Muscle of leg (tissue), 11 donors: ENCODE results near the gene STARD13. TPM values are rescaled to one million over a fixed set of nuclear protein-coding genes. Genes with fewer than 3 reads are reported as not detected.

ENCODE experiments used
- DNase-seq: peaks from one replicate; pipeline ENCODE4 v3.0.0; 2013
- H3K27ac ChIP-seq: one replicate; pipeline ENCODE4 v1.5.1; 2013; ENCODE audit warnings: mild to moderate bottlenecking, low read length, control low read depth
- H3K27me3 ChIP-seq: one replicate; pipeline ENCODE4 v1.6.1; 2013; ENCODE audit warnings: low read length; ENCODE audit not compliant: control insufficient read depth, insufficient read depth
- H3K36me3 ChIP-seq: one replicate; pipeline ENCODE4 v1.6.1; 2013; ENCODE audit warnings: low read length; ENCODE audit not compliant: control insufficient read depth, insufficient read depth
- H3K4me1 ChIP-seq: one replicate; pipeline ENCODE4 v1.6.1; 2013; ENCODE audit warnings: low read length; ENCODE audit not compliant: control insufficient read depth, insufficient read depth
- H3K4me3 ChIP-seq: one replicate; pipeline ENCODE4 v1.5.1; 2013; ENCODE audit warnings: low read length, control low read depth
- H3K9me3 ChIP-seq: replicated peaks from 2 replicates; pipeline ENCODE4 v1.6.1; 2013; ENCODE audit warnings: low read depth, low read length; ENCODE audit not compliant: control insufficient read depth
- WGBS: methylation state at CpG from one replicate; pipeline ENCODE4 v1.1.5; 2013; ENCODE audit warnings: missing lambda C conversion rate; ENCODE audit not compliant: insufficient coverage; 5-methylcytosine and 5-hydroxymethylcytosine counted together
- polyA plus RNA-seq, 8 donors: library from polyadenylated mRNA; unstranded; fragments of 120-200 nt; gene quantifications; one replicate each; pipeline versions ENCODE4 v1.2.1 to v1.2.3, GENCODE V29; 2013; ENCODE audit warnings: inconsistent platforms in 1 of 8, low replicate concordance in 1 of 8; ENCODE audit not compliant: insufficient read length in 8 of 8, insufficient read depth in 1 of 8
- total RNA-seq: library from RNA; stranded (reverse); fragments of 120-200 nt; gene quantifications from one replicate; pipeline ENCODE4 v1.2.4, GENCODE V29; 2013

Gene STARD13
- total and polyA plus RNA-seq, 9 donors, result 15.7 to 28.1 (median 21.8) TPM

DNA sequence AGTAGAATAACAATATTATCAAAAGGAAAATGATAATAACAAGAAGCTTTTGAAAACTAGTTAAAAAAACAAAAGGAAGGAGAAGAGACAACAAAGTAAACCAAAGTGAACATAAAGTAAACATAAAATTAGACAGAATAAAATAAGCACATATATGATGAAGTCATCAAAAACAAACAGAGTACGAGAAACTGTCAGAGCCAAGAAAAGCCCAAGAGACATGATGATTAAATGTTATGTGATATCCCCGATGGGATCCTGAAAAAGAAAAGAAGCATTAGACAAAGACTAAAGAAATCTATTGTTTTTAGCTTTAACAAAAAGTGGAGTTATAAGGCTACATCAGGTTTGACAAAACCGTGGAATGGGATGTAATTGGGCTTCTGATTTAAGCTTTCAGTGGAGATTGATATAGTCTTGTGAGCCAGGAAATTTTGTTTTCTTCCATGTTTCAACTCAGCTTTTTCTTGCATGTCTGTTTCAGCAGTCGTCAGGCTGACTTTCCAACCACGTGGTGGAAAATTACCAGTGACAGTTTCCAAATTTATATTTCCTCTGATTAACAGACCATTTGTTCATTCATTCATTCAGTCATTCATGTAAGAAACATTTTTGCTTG is 204.5 kb downstream of the STARD13 start:
- WGBS, result 5% methylated on average over 3 of the region's 5 CpGs
- Histone ChIP-seq H3K36me3 (no peaks in the 10 kb centered on the region), H3K4me1 (no peaks in the 10 kb centered on the region), H3K4me3 (no peak overlapping the region), H3K27ac (no peak overlapping the region), H3K27me3 (no peaks in the 10 kb centered on the region), H3K9me3 (no peaks in the 10 kb centered on the region)
- peak; percentile 84 for DNase-seq

DNA sequence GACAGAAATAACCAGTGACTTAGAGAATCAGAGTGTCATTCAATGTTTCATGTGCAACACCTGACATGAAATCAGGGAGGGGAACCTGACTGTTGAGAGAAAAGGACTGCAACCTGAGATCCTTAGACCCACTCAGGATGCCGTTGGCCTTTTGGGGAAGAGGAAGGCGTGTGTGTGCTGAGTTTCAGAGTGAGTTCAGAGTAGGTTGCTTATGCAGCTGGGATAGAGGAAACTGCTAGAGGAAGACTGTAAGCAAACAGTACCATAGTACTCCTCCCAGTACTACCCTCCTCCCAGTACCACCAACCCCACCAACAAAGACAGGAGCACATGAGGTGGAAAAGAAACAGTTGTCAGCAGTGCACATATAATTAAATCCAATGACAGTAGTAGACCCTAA is 205.6 kb downstream of the STARD13 start:
- Histone ChIP-seq H3K9me3 (no peaks in the 10 kb centered on the region), H3K27ac (no peak overlapping the region), H3K27me3 (no peaks in the 10 kb centered on the region), H3K4me1 (no peaks in the 10 kb centered on the region), H3K36me3 (no peaks in the 10 kb centered on the region), H3K4me3 (no peak overlapping the region)
- DNase-seq, result peak; percentile 44
- WGBS, result no CpG with 5 or more reads among the region's 2 CpGs

DNA sequence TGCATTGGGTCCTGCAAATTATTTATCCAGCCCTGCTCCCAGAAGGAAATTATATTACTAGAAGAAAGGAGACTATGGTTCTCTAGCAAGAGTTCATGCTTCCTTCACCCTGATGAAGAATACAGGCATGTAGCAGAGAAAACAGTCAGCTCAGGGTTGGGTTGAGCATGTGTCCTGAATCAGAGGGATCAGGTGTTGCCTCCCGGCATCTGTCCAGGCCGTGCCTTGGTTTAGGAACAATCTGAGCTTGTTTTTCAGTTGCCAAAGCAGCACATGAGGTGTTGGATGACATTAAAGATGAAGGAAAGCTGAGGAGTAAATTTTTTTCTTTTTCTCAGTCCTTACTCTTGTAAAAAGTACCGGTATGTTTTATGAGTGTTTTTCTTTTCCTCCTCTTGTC is 207.3 kb downstream of the STARD13 start:
- H3K27me3 ChIP-seq, result no peaks in the 10 kb centered on the region
- H3K36me3 ChIP-seq, result no peaks in the 10 kb centered on the region
- H3K4me1 ChIP-seq, result no peaks in the 10 kb centered on the region
- 67% methylated on average over 1 of the region's 3 CpGs for WGBS
- no peaks in the 10 kb centered on the region for H3K9me3 ChIP-seq
- peak; percentile 68 for DNase-seq
- H3K4me3 ChIP-seq, result no peak overlapping the region
- no peak overlapping the region for H3K27ac ChIP-seq

DNA sequence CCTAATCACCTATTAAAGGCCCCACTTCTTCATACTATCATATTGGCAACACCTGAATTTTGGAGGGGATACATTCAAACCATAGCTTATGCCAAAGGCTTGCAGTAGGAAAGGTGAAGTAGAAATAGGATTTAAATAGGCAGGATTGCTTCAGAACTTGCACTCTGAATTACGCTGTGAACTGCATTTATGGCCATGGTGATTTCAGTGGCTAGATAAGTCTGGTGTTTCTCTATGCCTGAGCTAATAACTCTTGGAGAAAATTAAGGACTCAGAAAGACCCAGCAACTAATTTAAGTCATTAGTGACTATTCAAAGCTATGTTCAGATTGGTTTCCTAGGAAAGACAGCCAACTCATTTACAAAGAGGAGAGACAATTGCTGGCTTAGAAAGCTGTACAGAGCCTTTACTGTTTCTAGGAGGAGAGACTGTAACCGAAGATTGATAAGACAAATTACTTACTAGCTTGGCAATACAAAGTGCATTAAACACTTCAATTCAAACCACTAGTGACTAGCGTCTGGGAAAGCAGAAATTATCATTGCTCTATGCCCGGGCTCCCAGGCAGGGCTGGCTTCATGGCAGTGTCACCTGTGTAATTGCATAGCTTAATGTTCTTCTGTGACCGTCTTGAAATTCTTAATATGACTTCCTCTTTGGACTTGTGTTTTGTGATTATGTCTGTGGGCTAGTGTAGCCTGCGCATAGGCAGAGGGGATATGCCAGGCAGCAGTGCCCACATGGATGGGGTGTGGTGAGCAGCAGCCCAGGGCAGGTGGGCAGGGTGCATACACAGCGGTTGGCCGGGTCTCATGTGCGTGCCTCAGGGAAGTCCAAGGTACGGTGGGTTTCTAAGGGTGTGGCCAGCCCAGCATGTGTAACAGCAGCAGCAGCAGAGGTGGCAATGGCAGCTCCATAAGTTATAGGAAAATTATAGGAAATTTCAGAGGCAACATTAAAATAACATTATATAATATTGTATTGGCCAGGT is 209.3 kb downstream of the STARD13 start:
- 92% methylated on average over 8 of the region's 10 CpGs for WGBS
- H3K4me1 ChIP-seq, result no peaks in the 10 kb centered on the region
- no peak for DNase-seq
- no peaks in the 10 kb centered on the region for H3K9me3 ChIP-seq
- H3K36me3 ChIP-seq, result no peaks in the 10 kb centered on the region
- no peaks in the 10 kb centered on the region for H3K27me3 ChIP-seq
- H3K27ac ChIP-seq, result no peak overlapping the region
- no peak overlapping the region for H3K4me3 ChIP-seq

DNA sequence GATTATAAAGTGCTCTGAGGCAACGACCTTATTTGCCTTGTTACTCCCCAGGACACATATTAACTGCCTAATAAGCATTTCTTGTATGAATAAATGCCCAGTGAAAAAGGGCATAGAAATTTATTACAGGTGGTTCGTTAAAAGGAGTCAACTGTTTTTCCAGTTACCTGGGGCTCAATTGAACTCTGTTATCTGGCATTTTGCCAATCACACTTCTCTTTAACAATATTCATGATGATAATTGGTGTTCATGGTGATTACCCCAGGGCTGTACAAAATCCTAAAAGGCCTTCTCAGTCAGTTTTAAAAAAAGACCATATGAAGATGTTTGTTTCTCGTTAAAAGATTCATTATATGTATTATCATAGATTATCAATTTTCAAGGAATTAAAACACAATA is 212.2 kb downstream of the STARD13 start:
- H3K36me3 ChIP-seq, result no peaks in the 10 kb centered on the region
- no peak overlapping the region for H3K4me3 ChIP-seq
- no peaks in the 10 kb centered on the region for H3K9me3 ChIP-seq
- no CpG with 5 or more reads among the region's 3 CpGs for WGBS
- H3K27ac ChIP-seq, result no peak overlapping the region
- H3K27me3 ChIP-seq, result no peaks in the 10 kb centered on the region
- no peak for DNase-seq
- H3K4me1 ChIP-seq, result no peaks in the 10 kb centered on the region

DNA sequence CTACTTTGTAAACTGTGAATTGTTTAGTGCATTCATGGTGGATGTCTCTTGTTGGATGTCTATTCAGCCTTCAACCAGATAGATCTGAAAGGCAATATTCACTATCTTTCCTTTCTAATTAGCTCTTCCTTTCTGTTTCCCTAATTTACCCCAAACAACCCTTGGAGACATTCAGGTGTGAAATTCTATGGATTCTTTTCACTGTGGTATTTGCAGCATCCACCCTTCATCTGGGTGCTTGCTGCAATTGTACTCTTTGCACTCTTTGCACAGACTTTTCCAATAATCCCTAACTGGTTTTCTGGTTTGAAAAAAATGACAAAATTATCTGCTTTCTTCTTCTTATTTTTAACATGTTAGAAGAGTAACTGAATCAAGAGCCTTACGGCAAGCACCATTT is 212.8 kb downstream of the STARD13 start:
- no peak for DNase-seq
- WGBS, result 100% methylated on average over 1 of the region's 1 CpG

DNA sequence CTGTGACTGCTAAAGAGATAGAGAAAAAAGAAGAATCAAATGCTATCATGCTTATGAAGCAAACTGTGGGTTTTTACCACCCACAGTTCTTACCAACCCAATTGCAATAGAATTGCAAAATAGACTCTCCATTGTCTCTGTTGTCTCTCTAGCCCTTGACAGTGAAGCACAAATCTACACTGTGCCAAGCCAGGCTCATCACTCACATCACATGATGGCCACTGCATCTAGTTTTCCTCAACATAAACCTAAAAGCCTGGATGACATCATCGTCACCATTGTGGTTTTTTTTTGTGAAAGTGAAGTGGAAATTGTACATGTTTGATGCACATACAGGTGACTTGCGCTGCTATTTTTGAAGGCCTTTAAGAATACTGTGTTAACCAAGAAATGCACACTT is 213.3 kb downstream of the STARD13 start:
- no CpG with 5 or more reads among the region's 2 CpGs for WGBS
- H3K4me3 ChIP-seq, result no peak overlapping the region
- H3K4me1 ChIP-seq, result no peaks in the 10 kb centered on the region

More for the DNA sequence above, 212.8 kb downstream of the STARD13 start:
- H3K9me3 ChIP-seq, result no peaks in the 10 kb centered on the region
- no peaks in the 10 kb centered on the region for H3K4me1 ChIP-seq
- H3K27me3 ChIP-seq, result no peaks in the 10 kb centered on the region
- H3K4me3 ChIP-seq, result no peak overlapping the region
- H3K36me3 ChIP-seq, result no peaks in the 10 kb centered on the region
- H3K27ac ChIP-seq, result no peak overlapping the region

DNA sequence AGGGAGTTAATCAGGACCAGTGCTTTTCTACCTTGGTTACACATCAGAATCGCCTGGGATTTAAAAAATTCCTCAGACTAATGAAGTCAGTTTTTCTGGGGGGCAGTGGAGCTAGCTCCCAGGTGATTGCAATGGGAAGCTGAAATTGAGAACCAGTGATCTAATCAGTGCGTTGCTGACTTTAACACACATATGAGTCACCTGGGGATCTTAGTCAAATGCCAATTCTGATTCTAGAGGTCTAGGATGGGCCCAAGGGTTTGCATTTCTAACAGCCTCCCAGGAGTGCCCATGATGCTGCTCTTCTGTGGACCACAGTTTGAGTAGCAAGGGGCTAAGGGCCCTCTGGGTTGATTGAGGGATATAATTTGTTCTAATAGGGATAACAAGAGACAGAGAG is 214.8 kb downstream of the STARD13 start:
- no peak overlapping the region for H3K27ac ChIP-seq
- no peak for DNase-seq
- no peaks in the 10 kb centered on the region for H3K4me1 ChIP-seq
- H3K36me3 ChIP-seq, result no peaks in the 10 kb centered on the region
- H3K4me3 ChIP-seq, result no peak overlapping the region
- no peaks in the 10 kb centered on the region for H3K27me3 ChIP-seq
- WGBS, result 88% methylated on average over 1 of the region's 2 CpGs
- H3K9me3 ChIP-seq, result no peaks in the 10 kb centered on the region

More for the DNA sequence above, 213.3 kb downstream of the STARD13 start:
- Histone ChIP-seq H3K27ac (no peak overlapping the region), H3K9me3 (no peaks in the 10 kb centered on the region), H3K36me3 (no peaks in the 10 kb centered on the region), H3K27me3 (no peaks in the 10 kb centered on the region)
- DNase-seq, result no peak

DNA sequence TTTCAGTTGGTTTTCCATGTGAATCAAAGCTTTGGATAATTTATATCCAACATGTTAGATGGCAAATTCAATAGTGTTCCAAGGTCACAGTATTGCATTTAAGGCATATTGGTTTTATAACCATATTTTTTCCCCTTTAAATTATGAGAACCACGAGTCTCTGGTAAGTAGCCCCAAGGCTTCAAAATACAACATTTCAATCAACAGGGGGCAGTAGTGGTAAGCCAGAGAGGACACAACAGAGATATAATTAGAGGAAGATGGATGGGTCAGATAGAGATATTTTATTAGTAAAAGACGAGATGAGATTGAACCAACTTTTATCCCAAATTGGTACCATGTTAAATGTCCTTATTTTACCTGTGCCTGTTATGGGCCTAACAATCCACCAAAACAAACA is 216.2 kb downstream of the STARD13 start:
- Histone ChIP-seq H3K4me1 (no peaks in the 10 kb centered on the region), H3K27me3 (no peaks in the 10 kb centered on the region), H3K9me3 (no peaks in the 10 kb centered on the region), H3K4me3 (no peak overlapping the region), H3K36me3 (no peaks in the 10 kb centered on the region), H3K27ac (no peak overlapping the region)
- no CpG with 5 or more reads among the region's 2 CpGs for WGBS
- no peak for DNase-seq

DNA sequence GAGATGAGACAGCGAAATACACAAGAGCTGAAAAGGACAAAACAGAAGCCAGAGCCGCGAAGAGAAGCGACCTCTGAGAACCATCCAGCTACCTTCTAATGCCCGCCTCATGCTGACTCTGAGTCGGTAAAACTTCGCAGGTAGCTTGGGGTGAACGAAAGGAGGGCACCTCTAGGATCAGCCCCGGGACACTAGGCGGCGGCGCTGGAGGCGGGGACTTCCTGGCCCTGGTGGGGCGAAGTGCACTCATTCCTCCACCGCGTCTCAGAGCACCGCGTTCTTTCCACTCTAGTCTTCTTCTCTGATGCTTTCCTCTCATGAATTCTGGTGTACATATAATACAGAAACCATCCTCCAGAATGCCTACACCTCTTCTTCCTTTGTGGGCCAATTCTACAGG is 219.2 kb downstream of the STARD13 start:
- H3K27me3 ChIP-seq, result no peaks in the 10 kb centered on the region
- H3K27ac ChIP-seq, result no peak overlapping the region
- H3K4me1 ChIP-seq, result no peaks in the 10 kb centered on the region
- H3K9me3 ChIP-seq, result no peaks in the 10 kb centered on the region
- no peak for DNase-seq
- no peak overlapping the region for H3K4me3 ChIP-seq
- H3K36me3 ChIP-seq, result no peaks in the 10 kb centered on the region
- 90% methylated on average over 18 of the region's 18 CpGs for WGBS
